GDM1 (cell line): ENCODE results near the gene PRKCE.
"Not testable (repeated sequence)": the region's sequence is repeated elsewhere in the genome, so short reads cannot be mapped to it uniquely, and the experiment has no call there.

Experiments
- DNase-seq: peaks from one replicate; lab custom pipeline; 2025; lab: John Stamatoyannopoulos, UW

PRKCE gene

DNA sequence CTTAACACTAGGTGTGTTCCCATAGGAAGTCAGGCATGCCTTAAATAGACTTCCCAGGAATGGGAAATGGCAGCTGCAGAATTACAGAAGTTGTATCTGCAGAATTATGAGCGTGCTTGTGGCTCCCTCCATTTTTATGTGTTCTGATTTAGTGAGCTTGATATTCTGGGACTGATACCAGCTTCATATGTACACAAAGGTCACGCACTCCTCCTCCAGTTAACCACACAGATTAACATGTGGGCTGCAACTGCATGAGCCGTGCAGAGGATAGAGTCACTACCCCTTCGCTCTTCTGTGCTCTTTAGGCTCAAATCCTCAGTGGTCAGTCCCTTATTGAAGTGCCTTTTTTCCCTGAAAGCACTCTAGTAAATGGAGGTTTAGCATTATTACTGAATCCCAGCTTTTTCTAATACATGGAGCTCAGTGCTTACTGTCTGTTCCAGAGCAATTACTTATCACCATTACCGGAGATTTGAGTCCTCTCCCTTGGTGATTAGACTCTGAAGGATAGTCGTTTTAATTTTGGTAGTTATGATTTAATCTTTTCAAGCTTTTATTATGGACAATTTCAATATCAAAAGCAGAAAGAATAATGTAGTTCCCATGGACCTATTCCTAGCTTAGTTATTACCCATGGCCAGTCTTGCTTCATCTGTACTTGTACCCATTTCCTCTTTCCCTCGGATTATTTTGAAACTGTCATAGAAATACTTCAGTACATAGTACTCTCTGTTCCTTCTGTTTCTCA is 238.3 kb downstream of the PRKCE start:
- no peak for DNase-seq

DNA sequence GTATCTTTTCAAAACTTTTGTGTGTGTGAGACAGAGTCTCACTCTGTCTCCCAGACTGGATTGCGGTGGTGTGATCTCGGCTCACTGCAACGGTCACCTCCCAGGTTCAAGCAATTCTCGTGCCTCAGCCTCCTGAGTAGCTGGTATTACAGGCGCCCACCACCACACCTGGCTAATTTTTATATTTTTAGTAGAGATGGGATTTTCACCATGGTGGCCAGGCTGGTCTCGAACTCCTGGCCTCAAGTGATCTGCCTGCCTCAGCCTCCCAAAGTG is 238.8 kb downstream of the PRKCE start:
- DNase-seq = not testable (repeated sequence)

DNA sequence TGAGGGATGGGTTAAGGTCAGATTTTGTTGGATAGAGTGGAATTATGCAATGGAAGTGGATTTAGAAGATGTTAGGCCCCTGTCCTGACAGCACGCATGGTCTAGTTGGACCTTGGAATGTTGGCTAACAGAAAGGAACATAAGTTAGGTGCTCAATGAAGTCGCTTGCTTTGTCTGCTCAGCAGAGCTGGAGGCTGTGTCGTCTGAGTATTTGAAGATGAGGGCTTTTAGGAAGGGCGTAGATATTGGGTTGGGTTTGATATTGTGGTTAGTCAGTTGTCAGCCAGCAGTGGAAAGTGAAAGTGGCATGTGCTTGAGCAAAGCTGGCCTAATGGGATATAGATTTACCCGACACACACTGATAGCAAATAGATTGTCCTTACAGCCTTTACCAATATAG is 239.3 kb downstream of the PRKCE start:
- DNase-seq = no peak

DNA sequence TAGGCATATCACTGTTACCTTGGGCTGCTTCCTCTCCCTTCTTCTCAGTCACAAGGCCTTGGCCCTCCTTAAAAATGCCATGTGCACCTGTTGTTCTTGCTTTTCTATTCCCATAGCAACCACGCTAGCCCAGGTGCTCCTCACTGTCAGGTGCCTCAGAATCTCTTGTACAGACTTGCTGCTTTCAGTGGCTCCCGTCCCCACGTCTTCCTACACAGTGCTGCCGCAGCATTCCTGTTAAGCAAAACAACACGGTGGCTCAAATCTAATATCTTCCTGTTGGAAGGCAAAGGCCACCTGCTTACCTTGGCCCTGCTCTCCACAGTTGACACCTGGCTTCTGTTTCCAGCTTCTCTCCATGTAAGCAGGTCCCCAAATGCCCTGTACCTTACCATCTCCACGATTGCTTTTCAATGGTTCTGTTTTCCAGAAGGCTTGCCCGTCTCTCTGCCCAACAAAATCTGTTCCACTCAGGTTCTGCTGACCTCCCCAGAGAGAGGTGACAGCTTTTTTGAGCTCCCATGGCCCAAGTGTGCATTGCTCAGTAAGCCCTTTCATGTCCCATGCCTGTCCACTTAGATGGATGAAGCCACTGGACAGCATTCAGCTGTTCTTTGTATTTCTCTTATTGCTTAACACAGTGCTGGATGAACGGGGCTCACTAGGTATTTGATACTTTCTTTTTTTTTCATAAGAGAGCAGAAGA is 240.4 kb downstream of the PRKCE start:
- DNase-seq = no peak

DNA sequence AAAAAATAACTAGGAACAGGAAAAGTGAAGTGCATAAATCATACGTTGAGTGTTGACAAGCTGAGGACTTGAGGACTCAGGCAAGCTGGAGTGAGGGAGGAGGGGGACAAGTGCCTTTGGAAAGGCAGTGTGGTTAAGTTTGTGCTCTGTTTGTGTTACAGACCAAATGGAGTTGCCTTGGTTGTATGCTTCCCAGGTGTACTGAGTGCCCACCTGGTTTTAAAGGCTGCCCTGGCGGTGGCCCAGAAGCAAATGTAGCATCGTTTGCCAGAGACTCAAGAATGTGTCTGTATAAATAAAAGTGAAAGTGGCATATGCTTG is 240.9 kb downstream of the PRKCE start:
- DNase-seq = peak; percentile 62

DNA sequence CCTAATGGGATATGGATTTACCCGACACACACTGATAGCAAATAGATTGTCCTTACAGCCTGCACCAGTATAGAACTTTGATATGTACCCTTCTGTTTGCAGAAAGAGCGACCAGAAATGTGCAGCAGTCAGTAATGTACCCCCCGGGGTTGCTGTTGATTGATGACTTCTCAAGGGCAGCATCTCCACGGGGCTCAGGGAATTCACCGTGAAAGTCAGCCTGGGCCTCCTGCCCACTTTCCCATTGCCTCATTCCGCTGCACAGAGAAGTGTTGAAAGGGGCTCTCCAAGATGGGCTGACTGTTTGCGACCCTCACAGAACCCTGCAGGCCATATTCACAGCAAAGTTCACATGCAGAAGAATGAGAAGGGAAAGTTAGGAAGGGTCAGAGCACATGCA is 241.3 kb downstream of the PRKCE start:
- no peak for DNase-seq

DNA sequence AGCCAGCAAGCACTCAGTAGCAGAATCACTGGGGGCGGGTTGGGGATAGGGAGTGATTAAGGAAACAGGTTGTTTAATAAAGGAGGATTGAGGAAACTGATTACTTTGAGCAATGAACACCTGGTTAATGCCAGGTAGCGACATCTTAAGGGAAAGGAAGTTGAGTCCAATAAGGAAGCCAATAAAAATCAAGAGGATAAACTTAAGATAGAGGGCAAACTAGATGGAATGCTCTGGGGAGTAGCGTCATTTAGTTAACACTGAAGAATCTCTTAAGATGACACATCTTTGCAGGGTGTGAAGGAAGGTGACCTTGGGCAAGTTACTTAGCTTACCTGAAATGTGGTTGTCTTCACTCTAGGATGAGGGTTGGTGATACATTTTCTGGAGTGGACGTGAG is 242.7 kb downstream of the PRKCE start:
- DNase-seq = no peak

DNA sequence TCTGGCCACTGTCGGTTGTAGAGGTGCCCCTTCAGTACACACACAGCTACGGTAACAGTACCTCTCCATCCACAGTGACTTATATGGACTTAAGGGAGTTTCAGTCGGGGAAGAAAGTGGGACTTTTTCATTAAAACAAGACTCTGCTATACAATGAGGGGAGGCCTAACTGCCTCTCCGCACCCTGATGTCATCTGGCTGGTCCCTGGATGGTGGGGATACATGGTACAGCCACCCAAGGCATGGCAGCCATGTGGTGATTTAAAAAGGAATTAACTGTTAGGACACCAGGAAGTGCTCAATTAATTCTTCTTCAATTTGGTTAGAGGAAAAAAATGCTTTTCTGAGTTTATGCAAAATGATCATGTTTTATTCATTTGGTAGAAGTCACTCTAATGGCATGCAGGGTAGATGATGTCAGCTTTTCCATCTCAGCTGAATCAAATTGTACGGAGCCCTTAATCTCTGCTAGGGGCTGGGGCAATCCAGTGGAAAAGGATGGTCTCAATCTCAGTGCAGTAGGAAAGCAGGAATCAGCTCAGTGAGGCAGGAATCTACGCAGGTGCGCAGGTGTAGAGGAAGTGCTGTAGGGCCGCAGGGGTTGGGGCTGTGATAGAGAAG is 243.9 kb downstream of the PRKCE start:
- no peak for DNase-seq

DNA sequence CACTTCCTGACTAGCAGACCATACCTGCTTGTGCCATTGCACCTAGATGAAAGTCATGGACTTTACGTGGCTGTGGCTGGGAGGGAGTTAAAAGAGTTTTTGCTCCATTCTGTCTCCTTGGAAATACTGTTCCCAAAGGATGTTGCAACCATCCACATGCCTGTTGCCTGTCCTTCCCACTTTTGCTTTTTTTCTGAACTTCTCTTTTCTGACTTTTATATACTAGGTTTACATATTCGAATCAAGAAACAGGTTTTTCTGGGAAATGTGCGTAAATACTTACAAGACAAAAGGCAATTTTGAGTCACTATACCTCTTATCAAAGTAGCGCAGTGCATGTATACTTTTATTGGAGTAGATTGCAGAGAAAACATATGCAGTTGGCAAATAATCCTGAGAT is 244.8 kb downstream of the PRKCE start:
- no peak for DNase-seq

DNA sequence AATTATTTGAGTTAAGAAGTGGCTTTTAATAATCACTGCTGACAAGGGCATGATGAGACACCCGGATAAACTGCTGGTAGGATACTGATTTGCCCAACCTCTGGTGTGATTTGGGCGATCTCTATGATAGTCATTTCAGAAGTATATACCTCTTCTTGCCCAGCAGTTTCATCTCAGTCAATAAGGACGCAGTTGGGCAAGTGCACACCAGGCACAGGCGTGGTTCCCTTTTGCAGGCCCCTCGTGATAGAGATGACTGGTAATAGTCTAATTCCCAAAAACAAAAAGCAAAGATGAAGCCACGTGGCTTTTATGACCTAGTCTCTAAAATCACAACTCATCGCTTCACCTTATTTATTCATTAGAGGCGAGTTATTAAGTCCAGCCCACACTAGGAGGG is 246.4 kb downstream of the PRKCE start:
- DNase-seq = no peak

DNA sequence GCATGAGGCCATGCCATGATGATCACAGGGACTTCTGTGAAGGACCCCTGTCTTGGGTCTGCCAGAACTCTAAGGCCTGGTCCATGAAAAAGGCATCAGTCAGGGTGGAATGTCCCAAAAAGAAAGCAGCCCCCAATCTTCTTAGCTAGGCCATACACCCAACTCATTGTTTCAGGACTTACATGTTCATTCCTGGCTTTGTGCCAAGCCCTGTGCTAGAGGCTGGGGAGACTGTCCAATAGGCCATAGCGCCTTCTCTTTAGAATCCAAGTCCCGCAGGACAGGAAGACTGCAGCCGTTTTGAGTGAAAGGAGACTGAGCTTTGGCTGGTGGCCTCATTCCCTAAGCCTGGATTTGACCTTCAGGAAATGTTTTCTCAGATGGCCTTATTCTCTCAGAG is 247.3 kb downstream of the PRKCE start:
- no peak for DNase-seq

DNA sequence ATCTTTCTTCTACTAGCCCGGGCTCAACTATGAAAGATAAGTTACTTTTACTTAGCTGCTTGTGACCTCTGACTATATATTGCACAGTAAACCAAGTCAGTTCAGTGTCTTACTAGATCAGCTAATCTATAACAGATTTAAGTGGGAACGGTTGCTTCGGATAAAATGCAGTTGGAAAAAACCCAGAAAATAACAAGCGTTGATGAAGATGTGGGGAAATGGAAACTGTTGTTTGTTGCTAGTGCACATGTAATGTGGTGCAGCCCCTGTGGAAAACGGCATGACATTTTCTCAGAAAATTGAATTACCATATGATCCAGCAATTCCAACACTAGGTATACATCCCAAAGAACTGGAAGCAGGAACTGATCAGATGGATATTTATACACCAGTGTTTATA is 248.5 kb downstream of the PRKCE start:
- no peak for DNase-seq

DNA sequence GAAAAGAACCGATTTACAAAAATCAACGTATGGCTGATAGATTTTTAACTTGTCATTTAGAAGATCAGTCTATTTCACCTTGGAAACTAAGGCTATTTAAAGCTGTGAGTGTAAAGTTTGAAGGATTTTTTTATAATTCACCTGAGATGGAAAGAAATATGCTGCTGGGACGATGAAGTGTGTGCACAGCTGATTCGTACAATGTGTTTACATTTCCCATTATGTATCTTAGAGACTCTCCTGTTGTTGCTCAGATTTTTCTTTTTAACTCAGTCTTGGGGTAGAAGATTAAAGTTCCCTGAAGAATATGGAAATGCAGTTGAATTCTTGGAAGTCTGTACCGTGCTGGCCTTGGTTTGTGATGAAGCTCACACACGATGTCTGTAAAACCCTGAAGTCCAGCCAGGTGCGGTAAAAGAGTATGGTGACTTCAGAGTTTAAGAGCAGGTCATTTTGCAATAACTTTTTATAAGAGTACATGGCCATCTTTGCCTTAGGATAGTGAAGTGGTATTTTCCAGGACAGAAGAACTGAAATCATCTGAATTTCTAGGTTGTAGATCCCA is 250.1 kb downstream of the PRKCE start:
- DNase-seq = no peak

DNA sequence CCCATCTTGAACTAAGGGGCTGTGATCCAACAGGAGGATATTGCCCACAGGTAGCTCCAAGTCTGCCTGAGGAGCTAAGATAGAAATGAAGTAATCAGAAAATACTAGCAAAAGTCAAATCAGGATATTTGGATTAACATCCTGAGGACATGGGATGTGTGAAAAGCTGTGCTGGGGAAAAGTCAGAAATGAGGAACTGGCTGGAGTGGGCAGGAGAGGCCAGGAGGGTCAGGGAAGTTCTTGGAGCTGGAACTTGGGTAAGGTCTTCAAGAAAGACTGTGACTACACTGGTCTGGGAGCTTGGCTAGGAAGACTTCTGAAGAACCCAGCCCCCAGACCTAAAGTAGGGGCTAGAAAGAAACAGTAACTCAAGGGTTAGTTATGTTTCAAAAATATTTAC is 250.9 kb downstream of the PRKCE start:
- no peak for DNase-seq

DNA sequence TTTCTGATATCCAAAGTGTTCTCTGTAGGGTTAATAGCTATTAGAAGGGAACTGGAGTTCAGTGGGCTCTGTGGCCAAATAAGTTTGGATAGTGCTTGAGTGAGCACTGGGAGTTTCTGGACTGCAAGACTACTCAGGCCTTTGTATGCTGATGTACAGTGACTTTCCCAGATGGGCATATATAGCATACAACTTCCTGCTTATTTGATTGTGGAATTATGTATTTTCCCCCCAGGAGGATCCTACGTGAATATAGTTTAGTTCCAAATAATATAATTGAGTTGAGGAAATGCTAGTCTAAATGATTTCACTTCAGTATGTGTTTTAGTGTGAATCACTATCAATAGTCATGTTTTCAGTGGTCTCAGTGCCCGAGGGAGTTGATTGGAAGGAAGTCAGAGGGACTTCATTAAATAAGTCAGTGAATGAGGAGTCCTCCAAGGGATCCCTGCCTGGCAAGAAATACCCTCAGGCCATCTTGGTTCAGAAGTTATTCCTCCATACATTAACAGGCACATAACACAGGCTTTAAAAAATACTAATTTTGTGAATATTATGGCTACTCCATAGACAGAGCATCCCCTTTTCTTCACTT is 251.4 kb downstream of the PRKCE start:
- DNase-seq = no peak

DNA sequence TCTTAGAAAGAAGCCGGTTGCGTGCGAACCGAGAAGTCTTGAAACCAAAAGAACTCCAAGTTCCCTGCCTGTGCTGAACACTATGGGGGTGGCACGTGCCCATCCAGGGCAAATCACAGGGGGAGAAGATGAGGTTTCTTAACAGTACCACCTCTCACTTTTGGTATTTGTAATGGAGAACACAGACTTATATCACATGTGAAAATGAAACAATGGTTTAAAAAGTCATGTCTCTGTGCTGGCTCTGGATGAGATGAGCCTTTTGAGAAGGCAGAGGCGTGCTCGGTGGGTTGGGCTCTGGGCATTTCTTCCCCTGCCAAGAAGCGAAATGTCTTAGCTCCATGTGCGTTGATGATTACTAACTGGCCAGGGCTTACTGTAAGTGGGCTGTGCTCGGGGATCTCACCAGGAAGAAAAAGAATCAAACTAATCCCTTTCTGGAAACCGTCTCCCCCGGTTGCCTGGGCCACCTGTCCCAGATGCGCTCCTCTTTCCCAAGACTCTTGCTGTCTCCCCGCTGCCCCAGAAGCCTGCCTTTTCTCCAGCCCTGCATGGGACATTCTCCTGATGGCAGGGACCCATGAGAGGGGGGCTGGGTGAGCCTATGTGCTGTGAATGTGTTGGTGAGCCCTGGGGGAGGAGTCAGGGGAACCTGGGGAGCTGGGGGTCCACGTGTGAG is 252.9 kb downstream of the PRKCE start:
- no peak for DNase-seq

DNA sequence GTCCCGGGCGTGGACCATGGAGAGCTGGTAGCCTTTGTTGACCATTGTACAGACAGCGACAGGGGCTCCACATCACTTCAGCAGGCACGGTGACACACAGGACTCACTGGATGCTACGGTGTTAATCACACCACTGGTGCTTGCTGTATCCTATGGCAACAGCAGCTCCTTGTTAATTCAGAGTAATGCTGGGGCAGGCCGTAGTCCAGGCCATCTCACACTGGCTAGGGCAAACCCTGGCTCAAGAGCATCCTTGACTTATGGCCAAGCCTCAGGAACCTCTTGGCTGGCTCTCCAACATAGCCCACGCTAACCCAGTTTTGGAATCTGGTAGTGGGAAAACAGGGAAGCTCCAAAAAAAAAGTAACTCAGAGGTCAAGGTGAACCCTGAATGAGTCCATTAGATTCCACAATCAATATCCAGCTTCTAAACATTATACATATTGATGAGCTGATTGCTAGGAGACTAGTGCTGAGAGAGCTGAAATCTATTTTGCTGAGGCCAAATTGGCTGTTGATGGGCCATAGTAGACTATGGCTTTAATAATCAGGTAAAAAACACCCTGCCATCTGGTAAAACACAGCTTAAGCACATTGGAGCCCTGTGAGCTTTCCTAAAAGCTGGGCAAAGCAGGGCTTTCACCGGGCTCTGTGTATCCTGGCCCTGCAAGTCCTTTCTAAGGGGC is 253.6 kb downstream of the PRKCE start:
- DNase-seq = no peak

DNA sequence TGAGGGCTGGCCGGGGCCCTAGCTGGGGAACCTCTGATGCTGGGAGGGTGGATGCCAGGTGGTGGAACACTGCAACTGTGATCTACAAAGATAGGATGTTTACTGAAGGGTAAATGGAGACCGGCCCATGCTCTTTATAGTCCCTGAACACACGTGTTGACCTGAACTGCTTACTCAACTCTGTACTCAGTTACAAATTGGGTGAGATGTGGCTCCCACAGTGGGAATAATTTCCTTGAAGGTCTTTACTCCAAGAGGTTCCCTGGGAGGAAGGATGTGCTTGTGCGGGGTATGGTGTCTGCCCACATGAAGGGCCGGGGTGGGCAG is 254.1 kb downstream of the PRKCE start:
- no peak for DNase-seq

DNA sequence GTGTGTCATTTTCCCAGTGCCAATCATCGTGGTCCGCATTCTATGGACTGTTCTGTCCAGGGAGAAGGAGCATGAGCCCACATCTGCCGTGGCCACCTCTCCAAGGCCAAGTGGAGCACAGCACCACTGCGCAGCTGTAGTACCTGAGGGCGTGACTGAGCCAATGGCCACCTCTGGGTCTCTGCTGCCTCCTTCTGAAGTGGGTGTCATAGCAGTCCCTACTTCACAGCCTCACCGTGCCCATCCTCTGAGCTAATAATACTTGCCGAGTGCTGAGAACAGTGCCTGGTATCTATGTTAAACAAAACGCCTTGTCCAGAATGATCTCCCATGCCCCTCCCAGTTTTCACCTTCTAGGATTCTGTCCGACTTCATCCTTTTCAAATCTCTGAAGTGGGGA is 256.1 kb downstream of the PRKCE start:
- no peak for DNase-seq

DNA sequence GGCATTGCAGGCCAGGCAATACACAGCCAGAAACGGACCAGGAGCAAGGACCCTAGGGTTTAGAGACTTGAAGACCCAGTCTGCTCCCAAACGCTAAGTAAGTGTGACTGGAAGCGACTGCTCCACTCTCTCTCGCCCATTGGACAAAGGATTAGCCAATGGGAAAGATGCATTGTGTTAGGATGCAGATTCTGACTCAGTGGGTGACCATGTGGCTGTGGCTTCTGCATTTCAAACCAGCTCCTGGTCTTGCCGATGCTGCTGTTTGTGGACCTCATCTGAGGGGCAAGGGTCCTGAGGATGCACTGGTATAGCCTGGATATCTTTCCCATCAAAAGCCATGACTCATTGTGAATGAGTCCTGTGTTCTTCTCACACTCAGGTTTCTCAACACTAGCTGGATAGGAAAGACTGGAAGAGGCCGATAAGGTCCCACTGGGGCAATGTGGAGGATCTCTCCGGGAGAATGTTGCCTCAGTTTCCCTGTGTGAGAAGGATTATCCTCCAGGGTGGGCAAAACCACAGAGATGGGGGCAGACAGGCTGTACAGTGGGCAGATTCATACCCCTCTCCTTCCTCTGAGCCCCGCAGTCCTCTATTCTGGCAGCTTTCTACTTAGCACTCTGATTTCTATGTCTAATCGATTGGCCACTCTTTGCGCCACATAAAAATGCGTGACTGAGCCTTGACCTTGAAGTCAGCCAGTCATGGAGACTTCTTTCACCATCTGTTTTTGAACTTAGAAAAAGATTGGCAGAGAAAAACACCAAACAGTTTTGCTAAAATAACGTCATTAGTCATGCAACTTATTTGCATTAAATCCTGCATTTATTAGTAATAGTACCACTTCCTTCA is 257.1 kb downstream of the PRKCE start:
- no peak for DNase-seq

DNA sequence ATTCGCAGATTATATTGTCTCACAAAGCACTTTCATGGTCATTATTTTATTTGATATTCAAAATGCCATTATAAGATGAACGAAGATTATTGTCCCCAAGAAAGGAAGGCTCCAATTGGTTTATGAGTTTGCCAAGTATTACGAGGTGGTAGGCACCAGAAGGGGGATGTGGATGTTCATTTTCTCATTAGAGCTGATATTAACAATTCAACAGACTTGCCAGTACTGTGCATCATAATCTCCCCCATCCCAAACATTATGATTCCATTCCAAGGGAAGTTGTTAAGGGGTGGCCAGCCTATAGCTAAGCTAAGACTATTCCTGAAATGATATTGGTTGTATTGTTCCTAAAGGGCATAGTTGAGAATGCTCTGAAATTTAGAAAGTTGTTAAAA is 257.7 kb downstream of the PRKCE start:
- no peak for DNase-seq
